ENCODE measurements around the gene OR2V1.
"Not testable (repeated sequence)": the region's sequence is repeated elsewhere in the genome, so short reads cannot be mapped to it uniquely, and the experiment has no call there.

The OR2V1 gene, protein sequence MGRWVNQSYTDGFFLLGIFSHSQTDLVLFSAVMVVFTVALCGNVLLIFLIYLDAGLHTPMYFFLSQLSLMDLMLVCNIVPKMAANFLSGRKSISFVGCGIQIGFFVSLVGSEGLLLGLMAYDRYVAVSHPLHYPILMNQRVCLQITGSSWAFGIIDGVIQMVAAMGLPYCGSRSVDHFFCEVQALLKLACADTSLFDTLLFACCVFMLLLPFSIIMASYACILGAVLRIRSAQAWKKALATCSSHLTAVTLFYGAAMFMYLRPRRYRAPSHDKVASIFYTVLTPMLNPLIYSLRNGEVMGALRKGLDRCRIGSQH

GRCh38 chr5:181130832-181131496 is at the start of gene OR2V1:
Gene OR2V1 (minus strand): TSS chr5:181131169. CDS start chr5:181125304, 5,865 bp downstream.
- DNase-seq = no peak

GRCh38 chr5:181177559-181177958 is 46.6 kb upstream of the OR2V1 start:
- DNase-seq = not testable (repeated sequence)

DNA sequence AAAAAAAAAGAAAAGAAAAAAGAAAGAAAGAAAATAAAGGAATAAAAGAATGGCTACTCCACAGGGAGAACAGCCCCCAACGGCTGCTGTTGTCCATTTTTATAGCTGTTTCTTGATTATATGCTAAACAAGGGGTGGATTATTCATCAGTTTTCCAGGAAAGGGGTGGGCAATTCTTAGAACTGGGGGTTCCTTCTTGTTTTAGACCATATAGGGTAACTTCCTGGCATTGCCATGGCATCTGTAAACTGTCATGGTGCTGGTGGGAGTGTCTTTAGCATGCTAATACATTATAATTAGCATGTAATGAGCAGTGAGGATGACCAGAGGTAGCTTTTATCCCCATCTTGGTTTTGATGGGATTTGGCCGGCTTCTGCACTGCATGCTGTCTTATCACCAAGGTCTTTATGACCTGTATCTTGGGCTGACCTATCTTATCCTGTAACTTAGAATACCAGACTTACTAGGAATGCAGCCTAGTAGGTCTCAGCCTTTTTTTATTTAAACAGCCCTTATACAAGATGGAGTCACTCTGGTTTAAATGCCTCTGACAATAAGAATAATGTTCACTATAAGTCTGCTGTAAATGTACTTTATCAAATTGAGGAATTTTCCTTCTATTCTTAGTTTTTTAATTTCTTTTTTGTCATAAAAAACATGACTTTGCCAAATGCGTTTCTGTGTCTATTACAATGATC is 45.4 kb upstream of the OR2V1 start:
- DNase-seq = no peak

- DNase-seq = no peak
Observed at GRCh38 chr5:181173420-181174342, 42.7 kb upstream of the OR2V1 start.

DNA sequence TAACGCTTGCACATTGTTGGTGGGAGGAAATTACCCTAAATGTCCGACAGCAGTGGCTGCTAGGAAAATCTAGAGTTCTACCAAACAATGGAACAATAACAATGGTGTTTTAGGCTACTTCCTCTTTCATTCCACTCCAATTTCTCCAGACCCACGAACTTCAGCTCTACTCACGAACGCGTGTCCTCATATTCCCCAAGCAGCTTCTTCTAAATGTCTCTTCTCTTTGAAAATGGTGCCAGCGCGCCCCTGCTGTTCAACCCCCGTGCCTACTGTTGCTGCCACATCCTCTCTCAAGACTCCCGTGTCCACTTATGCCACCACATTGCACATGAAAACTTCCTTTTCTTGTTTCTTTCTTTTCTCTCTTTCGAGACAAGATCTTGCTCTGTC is 42.1 kb upstream of the OR2V1 start:
- no peak for DNase-seq

- no peak for DNase-seq
Observed at GRCh38 chr5:181171782-181172181, 40.8 kb upstream of the OR2V1 start.

- no peak for DNase-seq
Observed at GRCh38 chr5:181170996-181171395, 40.0 kb upstream of the OR2V1 start.

GRCh38 chr5:181170237-181170825 is 39.4 kb upstream of the OR2V1 start:
- no peak for DNase-seq

DNA sequence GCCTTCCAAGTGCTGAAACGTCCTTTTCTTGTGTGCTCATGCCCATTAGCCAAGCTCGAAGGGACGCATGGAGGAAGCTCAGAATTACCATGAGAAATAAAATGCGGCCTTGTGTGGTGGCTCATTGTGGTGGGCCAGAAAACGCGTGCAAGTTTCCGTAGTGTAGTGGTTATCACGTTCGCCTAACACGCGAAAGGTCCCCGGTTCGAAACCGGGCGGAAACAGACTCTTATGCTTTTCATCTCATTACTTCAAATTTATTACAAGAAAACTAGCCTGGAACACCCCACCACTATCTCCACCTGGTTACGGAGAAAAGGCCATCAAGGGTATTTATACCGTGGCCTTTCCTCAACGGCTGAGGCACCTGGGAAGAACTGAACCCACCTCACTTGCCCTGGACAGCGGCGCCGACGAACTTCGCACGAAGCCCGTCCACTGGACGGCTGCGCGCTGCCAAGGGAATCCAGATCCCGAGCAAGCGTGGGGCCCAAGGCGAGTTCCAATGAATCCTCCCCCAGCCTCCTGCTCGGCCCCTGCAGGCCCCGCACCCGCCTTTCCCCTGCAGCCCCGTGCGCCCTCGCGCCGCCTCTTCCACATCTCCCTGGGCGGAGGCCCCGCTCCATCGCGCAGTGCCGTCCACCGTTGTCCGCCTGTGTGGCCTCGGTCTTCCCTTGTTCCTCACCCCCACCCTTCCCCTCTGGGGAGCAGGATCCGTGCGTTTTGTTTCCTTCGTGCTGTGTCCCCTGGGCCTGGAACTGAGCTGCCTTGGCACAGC is 38.7 kb upstream of the OR2V1 start:
- DNase-seq = peak; percentile 86

- DNase-seq = no peak
Observed at GRCh38 chr5:181168595-181169118, 37.7 kb upstream of the OR2V1 start.

DNA sequence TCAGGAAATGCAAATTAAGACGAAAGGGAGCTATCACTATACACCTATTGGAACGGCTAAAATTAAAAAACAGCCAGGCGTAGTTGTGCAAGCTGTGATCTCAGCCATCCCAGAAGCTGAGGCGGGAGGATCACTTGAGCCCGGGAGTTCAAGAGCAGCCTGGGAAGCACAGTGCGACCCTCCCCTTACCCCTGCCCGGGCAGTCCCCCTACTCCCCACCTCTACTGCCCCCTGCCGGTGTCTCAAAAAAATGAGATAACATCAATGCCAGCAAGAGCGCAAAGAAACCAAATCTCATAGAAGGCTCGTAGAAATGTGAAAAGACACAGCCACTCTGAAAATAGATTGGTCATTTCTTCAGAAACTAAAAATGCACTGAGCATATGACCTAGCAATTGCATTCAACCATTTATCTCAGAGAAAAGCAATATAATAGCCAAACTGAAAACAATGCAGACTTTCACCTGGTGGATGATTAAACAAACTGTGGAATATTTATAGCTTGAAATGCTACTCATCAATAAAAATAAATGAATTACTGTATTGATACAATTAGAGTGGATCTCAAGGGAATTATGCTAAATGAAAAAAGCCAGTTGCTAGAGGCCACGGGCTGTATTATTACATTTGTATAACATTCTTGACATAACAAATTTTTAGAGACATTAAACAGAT is 37.0 kb upstream of the OR2V1 start:
- peak; percentile 77 for DNase-seq

DNA sequence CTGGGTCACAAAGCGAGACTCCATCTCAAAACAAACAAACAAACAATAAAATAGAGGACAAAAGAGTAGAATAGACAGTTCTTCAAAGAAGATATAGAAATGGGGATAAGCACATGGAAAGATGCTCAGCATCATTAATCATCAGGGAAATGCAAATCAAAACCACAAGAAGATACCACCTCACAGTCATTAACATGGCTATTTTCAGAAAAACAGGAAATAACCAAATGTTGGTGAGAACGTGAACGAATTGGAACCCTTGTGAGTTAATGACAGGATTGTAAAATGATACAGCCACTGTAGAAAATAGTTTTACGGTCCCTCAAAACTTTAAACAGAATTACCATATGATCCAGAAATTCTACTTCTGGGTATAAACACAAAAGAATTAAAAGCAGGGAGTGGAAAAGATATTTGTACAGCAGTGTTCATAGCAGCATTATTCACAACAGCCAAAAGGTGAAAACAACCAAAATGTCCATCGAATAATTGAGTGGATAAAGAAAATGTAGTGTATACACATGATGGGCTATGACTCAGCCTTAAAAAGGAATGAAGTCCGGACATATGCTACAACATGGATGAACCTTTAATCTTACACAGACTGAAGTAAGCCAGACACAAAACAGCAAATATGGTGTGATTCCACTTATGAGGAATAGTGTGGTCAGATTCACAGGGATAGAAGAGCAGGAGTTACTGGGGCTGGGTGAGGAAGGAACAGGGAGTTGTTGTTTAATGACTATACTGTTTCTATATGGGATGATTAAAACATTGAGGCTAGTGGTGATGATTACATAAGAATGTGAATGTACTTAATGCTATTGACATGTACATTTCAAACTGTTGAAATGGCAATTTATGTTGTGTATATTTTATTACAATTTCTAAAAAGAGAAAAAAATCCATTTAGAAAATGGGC is 36.1 kb upstream of the OR2V1 start:
- no peak for DNase-seq

GRCh38 chr5:181164076-181164952 is 33.3 kb upstream of the OR2V1 start:
- no peak for DNase-seq

DNA sequence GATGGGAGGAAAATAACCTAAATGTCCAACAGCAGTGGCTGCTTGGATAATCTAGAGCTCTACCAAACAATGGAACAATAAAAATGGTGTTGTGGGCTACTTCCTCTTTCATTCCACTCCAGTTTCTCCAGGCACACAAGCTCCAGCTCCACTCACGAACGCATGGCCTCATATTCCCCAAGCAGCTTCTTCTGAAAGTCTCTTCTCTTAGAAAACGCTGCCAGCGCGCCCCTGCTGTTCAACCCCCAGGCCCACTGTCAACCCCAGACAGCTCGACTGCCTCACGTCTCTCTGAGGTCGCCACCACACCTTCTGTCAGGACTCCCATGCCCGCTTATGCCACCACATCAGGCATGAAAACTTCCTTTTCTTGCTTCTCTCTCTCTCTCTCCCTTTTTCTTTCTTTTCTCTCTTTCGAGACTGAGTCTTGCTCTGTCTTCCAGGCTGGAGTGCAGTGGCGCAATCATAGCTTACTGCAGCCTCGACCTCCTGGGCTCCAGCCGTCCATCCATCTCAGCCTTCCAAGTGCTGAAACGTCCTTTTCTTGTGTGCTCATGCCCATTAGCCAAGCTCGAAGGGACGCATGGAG is 32.6 kb upstream of the OR2V1 start:
- DNase-seq = no peak

GRCh38 chr5:181161534-181162175 is 30.7 kb upstream of the OR2V1 start:
- no peak for DNase-seq

- peak; percentile 85 for DNase-seq
Observed at GRCh38 chr5:181160755-181161533, 30.0 kb upstream of the OR2V1 start.
